ENCODE measurements around the gene RPL21.

DNA sequence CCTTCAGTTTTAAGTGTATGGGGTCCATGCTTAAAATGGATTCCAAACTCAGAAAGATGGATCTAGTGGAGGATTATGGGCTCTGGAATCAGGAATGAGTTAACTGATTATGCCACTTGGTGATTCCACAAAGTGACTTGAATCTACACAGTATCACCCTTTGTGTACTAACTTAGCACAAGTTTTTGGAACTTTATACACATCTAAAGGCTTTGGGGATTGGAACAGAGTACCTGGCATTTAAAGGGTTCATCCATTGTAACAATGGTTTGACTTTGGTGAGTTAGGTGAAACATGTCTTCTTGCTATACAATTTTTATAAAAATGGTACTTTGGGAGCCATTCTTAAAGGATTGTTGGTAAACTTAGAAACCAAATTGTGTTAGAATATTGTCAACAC is 1.1 kb downstream of the RPL21 start:
- no peak for TF ChIP-seq EZH2 (IDR thresholded peaks at IDR 0.05; ENCODE audit: borderline replicate concordance, insufficient read depth, low read depth, low read length, poor library complexity, severe bottlenecking)
- TF ChIP-seq, protein P1, sequence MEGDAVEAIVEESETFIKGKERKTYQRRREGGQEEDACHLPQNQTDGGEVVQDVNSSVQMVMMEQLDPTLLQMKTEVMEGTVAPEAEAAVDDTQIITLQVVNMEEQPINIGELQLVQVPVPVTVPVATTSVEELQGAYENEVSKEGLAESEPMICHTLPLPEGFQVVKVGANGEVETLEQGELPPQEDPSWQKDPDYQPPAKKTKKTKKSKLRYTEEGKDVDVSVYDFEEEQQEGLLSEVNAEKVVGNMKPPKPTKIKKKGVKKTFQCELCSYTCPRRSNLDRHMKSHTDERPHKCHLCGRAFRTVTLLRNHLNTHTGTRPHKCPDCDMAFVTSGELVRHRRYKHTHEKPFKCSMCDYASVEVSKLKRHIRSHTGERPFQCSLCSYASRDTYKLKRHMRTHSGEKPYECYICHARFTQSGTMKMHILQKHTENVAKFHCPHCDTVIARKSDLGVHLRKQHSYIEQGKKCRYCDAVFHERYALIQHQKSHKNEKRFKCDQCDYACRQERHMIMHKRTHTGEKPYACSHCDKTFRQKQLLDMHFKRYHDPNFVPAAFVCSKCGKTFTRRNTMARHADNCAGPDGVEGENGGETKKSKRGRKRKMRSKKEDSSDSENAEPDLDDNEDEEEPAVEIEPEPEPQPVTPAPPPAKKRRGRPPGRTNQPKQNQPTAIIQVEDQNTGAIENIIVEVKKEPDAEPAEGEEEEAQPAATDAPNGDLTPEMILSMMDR (IDR thresholded peaks at IDR 0.05), result no peak
